ENCODE measurements around the gene PANK1. TPM values are rescaled to one million over a fixed set of nuclear protein-coding genes. Genes with fewer than 3 reads are reported as not detected.

The PANK1 gene
- total and polyA plus RNA-seq, 8 donors: 9.4 to 21.1 (median 17.5) TPM

- no peak for TF ChIP-seq CTCF (IDR thresholded peaks at IDR 0.05)
- no peaks in the 10 kb centered on the region for H3K9me3 ChIP-seq
- DNase-seq (peak in 2 of 4 donors; percentile 44 to 87), ATAC-seq (peak; percentile 50)
- peak overlapping the region; percentile 86 to 90 for H3K4me3 ChIP-seq
- intact Hi-C loops (cut with DNase I): no loop called here
- H3K4me1 ChIP-seq: peaks cover 0 to 9% of the 10 kb centered on the region in 2 donors
- H3K36me3 ChIP-seq: no peaks in the 10 kb centered on the region
- H3K27me3 ChIP-seq: peaks cover 0 to 18% of the 10 kb centered on the region in 2 donors
- peak overlapping the region; percentile 79 to 91 for H3K27ac ChIP-seq
These were observed 413 bp downstream of the PANK1 start for GRCh38 chr10:89644691-89644966.

DNA sequence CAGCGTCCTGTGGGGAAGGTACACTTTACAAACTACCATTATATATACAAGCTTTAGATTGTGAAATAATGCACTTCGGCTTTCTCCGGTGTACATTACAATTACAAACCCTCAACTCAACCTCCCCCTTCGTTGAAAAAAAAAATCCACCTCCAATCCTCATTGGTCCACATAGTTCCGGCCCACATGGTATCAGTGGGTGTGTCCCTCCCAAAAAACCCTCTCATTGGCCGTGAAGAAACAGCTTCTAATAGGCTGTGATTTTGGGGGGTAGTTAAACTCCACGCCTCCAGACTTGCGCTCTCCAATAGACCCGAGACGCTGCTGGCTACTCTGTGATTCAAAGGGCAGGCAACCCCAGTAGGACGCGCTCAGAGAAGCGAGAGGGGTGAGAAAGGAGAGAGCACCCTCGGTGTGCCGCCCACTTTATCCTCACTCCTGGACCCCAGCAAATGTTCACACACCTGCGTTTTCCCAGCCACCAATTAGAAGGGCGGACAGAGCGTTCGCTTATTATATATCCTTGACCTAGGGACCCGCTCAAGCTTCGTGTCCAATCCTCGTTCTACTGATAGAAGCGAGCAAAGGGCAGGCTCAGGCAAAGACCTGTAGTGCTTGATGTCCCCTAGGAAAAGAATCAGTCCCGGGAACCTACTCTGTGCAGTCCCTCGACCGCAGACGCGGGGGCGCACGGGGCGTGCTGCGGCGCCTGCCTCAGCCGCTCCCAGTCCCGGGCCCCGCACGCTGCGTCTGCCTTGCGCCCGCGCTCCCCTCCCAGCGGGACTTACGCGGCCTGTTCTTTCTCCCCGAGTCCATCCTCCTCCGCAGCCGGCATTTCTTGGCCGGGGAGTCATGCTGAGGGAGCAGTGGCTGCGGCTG lies 991 bp downstream of the PANK1 start:
- H3K36me3 ChIP-seq: no peaks in the 10 kb centered on the region
- DNase-seq (peak; percentile 59 to 95 (median 88)), ATAC-seq (peak; percentile 92)
- peak overlapping the region; percentile 79 to 91 for H3K27ac ChIP-seq
- H3K4me3 ChIP-seq: peak overlapping the region; percentile 86 to 90
- H3K4me1 ChIP-seq: peaks cover 0 to 9% of the 10 kb centered on the region in 2 donors
- TF ChIP-seq CTCF (IDR thresholded peaks at IDR 0.05): no peak
- H3K9me3 ChIP-seq: no peaks in the 10 kb centered on the region
- intact Hi-C loops (cut with DNase I): no loop called here
- H3K27me3 ChIP-seq: peaks cover 0 to 18% of the 10 kb centered on the region in 2 donors

- peaks cover 0 to 18% of the 10 kb centered on the region in 2 donors for H3K27me3 ChIP-seq
- no peak for DNase-seq
- H3K36me3 ChIP-seq: no peaks in the 10 kb centered on the region
- H3K4me3 ChIP-seq: peak overlapping the region; percentile 86 to 90
- TF ChIP-seq CTCF (IDR thresholded peaks at IDR 0.05): no peak
- H3K9me3 ChIP-seq: no peaks in the 10 kb centered on the region
- ATAC-seq: no peak
- intact Hi-C loops (cut with DNase I): no loop called here
- H3K27ac ChIP-seq: peak overlapping the region in 1 of 2 donors; percentile 19
- peaks cover 0 to 9% of the 10 kb centered on the region in 2 donors for H3K4me1 ChIP-seq
These were observed 1.6 kb downstream of the PANK1 start for GRCh38 chr10:89643431-89643811.

GRCh38 chr10:89642193-89642592 lies 2.8 kb downstream of the PANK1 start:
- H3K4me3 ChIP-seq: no peak overlapping the region

More at GRCh38 chr10:89642193-89642592, 2.8 kb downstream of the PANK1 start:
- ATAC-seq (no peak), DNase-seq (no peak)
- TF ChIP-seq CTCF (IDR thresholded peaks at IDR 0.05): no peak
- H3K27me3 ChIP-seq: peaks cover 0 to 18% of the 10 kb centered on the region in 2 donors
- no peaks in the 10 kb centered on the region for H3K36me3 ChIP-seq
- intact Hi-C loops (cut with DNase I): no loop called here
- no peak overlapping the region for H3K27ac ChIP-seq
- peaks cover 0 to 9% of the 10 kb centered on the region in 2 donors for H3K4me1 ChIP-seq
- no peaks in the 10 kb centered on the region for H3K9me3 ChIP-seq
